GM20000 (cell line): ENCODE data around the gene THOP1.

ENCODE experiments used
- DNase-seq: peaks from one replicate; pipeline ENCODE4 v3.0.0; 2012; ENCODE audit warnings: low spot score
- CTCF ChIP-seq: IDR thresholded peaks from 2 replicates; pipeline ENCODE4 v1.5.1; 2012; ENCODE audit warnings: mild to moderate bottlenecking, control low read depth; ENCODE audit errors: extremely low read depth, missing control alignments

The THOP1 gene

GRCh38 chr19:2764945-2765344, 20.4 kb upstream of the THOP1 start:
- DNase-seq = no peak
- no peak for TF ChIP-seq CTCF

- no peak for TF ChIP-seq CTCF
- DNase-seq = no peak
Observed at GRCh38 chr19:2765376-2765775, 19.9 kb upstream of the THOP1 start.

GRCh38 chr19:2766594-2767372, 18.5 kb upstream of the THOP1 start:
- TF ChIP-seq CTCF = no peak
- no peak for DNase-seq

GRCh38 chr19:2767688-2768087, 17.6 kb upstream of the THOP1 start:
- no peak for TF ChIP-seq CTCF
- DNase-seq = no peak

- DNase-seq = peak; percentile 25
- TF ChIP-seq CTCF = no peak
Observed at GRCh38 chr19:2768365-2769132, 16.8 kb upstream of the THOP1 start.

- DNase-seq = peak; percentile 18
- no peak for TF ChIP-seq CTCF
Observed at GRCh38 chr19:2769218-2769617, 16.1 kb upstream of the THOP1 start.

GRCh38 chr19:2770055-2771013, 15.0 kb upstream of the THOP1 start:
- DNase-seq = peak; percentile 19
- no peak for TF ChIP-seq CTCF
